Measurements from ENCODE around the gene ARHGAP26.
"Not testable (repeated sequence)": the region's sequence is repeated elsewhere in the genome, so short reads cannot be mapped to it uniquely, and the experiment has no call there.

Gene ARHGAP26

GRCh38 chr5:142941245-142941644, 171.1 kb downstream of the ARHGAP26 start:
- DNase-seq: no peak

DNA sequence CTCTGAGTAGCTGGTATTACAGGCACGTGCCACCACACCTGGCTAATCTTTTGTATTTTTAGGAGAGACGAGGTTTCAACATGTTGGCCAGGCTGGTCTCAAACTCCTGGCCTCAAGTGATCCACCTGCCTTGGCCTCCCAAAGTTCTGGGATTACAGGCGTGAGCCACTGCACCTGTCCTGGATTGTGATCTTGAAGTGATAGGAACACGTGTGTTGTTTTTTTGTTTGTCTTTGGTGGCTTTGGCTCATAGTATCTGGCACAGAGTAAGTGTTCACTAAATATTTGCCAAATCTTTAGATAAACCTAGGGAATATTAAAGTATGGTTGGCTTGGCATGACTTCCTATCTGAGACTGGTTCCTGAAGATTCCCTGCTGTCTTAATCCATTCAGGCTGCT, 172.7 kb downstream of the ARHGAP26 start:
- DNase-seq: no peak

DNA sequence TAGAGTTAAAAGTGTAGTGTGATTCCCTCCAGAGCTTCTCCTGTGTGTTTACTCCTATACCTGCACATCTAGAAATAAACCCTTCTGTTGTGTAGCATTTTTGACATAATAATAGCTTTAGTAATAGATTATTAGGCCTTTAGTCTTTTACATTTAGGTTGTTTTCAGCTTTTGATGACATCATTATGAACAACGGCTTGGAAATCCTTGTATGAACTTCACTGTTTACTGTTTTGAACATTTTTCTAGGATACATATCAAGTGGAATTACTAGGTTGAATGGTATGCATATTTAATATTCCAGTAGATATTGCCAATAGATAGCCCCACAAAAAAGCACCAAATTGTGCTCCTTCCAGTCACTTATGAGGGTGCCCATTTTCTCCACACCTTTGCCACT, 174.0 kb downstream of the ARHGAP26 start:
- DNase-seq: no peak

GRCh38 chr5:142945321-142945720, 175.1 kb downstream of the ARHGAP26 start:
- no peak for DNase-seq

- no peak for DNase-seq
Measured at GRCh38 chr5:142945845-142946244, 175.7 kb downstream of the ARHGAP26 start.

- DNase-seq: no peak
Measured at GRCh38 chr5:142946547-142947426, 176.6 kb downstream of the ARHGAP26 start.

DNA sequence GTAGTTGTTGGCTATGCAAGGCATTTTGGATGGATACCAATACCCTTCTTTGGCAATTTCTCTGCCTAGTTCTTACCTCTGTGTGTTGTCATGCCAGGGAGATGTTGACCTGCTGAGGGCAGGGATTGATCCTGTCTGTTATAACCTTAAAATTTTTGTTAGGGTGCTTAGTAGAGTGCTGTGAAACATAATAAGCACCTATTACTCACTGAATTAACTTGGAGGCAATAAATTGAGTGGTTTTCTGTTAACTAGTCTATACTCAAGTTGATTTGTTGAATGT, 177.2 kb downstream of the ARHGAP26 start:
- DNase-seq: no peak

DNA sequence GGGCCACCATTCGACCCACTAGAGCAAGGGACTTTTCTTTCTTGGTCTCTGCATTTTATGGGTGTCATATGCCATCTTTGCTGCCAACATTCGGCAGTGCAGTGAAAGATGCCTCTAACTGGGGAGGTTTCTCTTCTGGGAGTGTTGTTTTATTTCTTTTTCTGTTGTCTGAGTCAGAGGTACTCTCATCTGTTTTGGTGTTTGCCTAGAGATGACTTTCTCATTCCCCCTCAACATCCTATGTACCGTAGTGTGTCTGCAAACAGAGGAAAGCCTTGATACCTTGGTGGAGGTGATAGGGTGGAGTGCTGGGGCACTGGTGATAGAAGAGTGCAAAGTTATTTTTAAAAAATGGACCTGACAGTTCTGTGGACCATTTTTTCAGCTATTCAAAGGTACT, 182.1 kb downstream of the ARHGAP26 start:
- DNase-seq: no peak

DNA sequence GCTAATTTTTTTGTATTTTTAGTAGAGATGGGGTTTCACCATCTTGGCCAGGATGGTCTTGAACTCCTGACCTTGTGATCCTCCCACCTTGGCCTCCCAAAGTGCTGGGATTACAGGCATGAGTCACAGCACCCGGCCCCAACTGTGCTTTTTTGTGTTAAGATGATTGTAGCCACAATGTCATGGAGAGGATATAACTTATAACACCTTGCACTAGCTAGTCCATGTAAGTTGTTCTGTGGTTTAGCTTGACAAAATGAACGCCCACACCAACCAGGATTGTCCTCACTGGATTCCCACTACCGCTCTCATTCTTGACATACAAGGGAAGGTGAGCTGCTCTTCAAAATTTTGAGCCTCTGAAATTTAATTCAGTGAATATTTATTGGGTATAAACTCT, 182.7 kb downstream of the ARHGAP26 start:
- DNase-seq: not testable (repeated sequence)

DNA sequence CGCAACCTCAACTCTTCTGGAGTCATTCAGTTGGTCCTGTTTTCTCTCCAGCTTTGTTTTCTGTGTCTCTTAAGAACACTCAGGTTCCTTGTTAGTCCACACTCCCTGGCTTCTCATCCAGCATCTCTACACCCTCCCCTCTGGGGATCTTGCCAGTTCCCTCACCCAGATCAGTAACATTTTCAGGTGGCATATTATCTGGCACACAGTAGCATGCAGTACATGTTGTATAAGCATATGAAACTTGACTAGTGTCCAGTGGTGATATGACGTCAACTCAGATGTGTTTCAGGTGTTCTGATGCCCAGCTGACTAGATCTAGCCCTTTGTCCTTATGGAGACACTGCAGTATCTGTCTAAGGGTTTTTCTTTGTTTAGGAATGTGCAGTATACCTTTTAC, 184.3 kb downstream of the ARHGAP26 start:
- DNase-seq: no peak

- DNase-seq: no peak
Measured at GRCh38 chr5:142955628-142956027, 185.5 kb downstream of the ARHGAP26 start.

GRCh38 chr5:142957528-142957927, 187.4 kb downstream of the ARHGAP26 start:
- no peak for DNase-seq

DNA sequence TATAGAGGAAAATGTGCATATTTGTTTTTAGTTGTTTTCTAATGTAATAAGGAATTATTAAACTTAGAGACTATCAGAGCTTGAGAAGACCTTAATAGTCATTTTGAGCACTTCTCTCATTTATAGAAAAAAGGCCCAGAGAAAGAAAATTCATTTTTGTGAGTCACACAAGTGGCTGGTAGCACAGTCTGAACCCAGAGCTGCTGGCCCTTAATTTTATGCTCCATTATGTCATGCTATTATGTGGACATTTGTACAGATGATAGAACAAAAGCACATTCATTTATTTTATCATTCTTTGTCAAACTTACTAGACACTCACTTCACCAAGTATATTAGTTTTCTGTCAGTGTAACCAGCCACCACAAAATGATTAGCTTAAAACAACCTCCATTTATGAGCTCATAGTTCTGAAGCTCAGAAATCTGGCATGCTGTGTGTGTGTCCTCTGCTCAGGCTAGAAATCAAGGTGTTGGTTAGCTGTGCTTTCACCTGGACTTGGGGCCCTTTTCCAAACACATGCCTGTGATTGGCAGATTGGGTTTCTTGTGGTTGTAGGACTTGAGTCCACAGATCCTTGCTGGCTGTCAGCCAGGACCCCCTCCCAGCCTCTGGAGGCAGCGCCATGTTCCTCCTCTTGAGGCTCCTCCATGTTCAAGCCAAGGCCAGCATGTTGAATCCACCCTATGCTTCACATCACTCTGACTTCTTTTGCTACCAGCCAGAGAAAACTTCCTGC, 188.9 kb downstream of the ARHGAP26 start:
- no peak for DNase-seq

- no peak for DNase-seq
Measured at GRCh38 chr5:142959683-142960657, 189.8 kb downstream of the ARHGAP26 start.

DNA sequence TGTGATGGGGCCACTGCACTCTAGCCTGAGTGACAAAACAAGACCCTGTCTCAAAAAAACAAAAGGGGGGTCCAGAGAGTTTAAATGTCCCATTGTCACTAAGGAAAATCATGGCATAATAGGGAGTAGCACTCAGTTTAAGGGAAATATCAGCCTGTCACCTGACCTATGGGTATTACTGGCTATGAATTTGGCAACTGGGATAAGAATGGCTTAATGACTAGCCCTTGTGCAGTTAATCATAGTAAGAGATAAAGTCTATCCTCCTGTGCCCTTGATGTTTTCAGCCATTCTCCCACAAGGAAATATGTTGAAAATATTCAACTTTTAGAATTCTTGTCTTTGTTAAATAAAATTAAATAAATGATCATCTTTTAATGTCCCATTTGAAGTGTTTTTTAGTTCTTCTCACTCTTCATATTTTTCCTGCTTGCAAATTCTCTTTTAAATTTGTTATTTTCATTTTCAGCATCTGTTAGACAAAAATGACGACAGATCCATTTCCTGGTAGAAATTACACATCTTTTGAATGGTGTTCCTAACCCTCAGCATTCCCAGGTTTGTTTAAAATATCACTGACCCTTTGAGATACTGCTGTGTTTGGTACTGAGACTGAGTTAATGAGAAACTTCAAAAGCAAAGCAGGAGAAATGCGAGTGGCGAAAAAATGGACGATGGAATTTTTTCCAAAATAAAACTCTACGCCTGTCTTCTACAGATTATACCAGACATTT, 191.4 kb downstream of the ARHGAP26 start:
- DNase-seq: no peak

GRCh38 chr5:142962174-142962533, 192.0 kb downstream of the ARHGAP26 start:
- DNase-seq: no peak

GRCh38 chr5:142965258-142966120, 195.3 kb downstream of the ARHGAP26 start:
- DNase-seq: not testable (repeated sequence)

DNA sequence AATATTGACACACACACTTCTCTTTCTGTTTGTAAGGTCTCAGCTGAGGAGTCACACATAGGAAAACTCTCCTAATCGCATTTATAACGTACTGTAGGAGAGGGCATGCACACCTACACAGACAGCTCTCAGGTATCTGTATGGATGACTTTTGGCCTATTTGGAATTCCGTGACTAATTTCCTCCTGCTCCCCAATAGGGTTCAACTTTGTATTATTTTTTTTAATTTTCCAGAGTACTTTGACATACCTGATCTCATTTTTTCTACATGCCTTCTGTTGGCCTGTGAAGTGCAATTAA, 195.9 kb downstream of the ARHGAP26 start:
- no peak for DNase-seq

- DNase-seq: no peak
Measured at GRCh38 chr5:142969186-142969585, 199.0 kb downstream of the ARHGAP26 start.

GRCh38 chr5:142969624-142970439, 199.7 kb downstream of the ARHGAP26 start:
- DNase-seq: no peak

All from amniotic stem cell (primary cell).